DMS 273 treated with DMSO at 0.1 percent for 48 hours (cell line): ENCODE results near the gene C1QTNF4.
"Not testable (repeated sequence)": the region's sequence is repeated elsewhere in the genome, so short reads cannot be mapped to it uniquely, and the experiment has no call there.

Source experiments
- DNase-seq: peaks from one replicate; lab custom pipeline; 2025; lab: John Stamatoyannopoulos, UW

C1QTNF4 gene

GRCh38 chr11:47565340-47566148 lies 28.7 kb downstream of the C1QTNF4 start, which contains the start of gene PTPMT1:
Gene PTPMT1, plus strand, starts transcription at chr11:47565599. Its CDS starts 24 bp downstream, at chr11:47565623.
- peak; percentile 19 for DNase-seq

GRCh38 chr11:47564933-47565339 lies 29.3 kb downstream of the C1QTNF4 start:
- DNase-seq, result no peak

DNA sequence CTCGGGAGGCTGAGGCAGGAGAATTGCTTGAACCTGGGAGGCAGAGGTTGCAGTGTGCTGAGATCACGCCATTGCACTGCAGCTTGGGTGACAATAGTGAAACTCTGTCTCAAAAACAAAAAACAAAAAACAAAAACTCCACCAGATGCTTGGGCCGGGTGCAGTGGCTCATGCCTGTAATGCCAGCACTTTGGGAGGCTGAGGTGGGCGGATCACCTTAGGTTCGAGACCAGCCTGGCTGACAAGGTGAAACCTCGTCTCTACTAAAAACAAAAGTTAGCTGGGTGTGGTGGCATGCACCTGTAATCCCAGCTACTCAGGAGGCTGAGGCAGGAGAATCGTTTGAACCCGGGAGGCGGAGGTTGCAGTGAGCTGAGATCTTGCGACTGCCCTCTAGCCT lies 29.8 kb downstream of the C1QTNF4 start:
- DNase-seq, result not testable (repeated sequence)

- DNase-seq, result not testable (repeated sequence)
Measured at GRCh38 chr11:47562393-47562792, 31.8 kb downstream of the C1QTNF4 start.

GRCh38 chr11:47560426-47560825 lies 33.8 kb downstream of the C1QTNF4 start:
- DNase-seq, result no peak

GRCh38 chr11:47558695-47559094 lies 35.5 kb downstream of the C1QTNF4 start:
- no peak for DNase-seq

- DNase-seq, result not testable (repeated sequence)
Measured at GRCh38 chr11:47557004-47557403, 37.2 kb downstream of the C1QTNF4 start.

DNA sequence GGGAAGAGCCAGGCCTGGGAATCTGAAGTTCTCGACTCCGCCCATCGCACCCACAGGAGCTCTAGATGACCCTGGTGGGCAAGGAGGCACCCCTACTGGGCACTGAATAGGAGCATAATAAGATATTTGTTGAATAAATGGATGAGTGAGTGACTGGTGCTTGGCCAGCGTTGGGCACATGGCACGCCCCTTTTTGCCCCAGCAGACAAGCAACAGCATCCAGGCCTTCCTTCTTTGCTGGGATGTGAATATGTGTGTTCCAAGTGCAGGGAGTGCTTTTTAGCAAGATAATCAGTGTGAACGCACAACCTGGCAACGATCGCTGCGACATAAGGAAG lies 40.8 kb downstream of the C1QTNF4 start:
- DNase-seq, result peak; percentile 50

DNA sequence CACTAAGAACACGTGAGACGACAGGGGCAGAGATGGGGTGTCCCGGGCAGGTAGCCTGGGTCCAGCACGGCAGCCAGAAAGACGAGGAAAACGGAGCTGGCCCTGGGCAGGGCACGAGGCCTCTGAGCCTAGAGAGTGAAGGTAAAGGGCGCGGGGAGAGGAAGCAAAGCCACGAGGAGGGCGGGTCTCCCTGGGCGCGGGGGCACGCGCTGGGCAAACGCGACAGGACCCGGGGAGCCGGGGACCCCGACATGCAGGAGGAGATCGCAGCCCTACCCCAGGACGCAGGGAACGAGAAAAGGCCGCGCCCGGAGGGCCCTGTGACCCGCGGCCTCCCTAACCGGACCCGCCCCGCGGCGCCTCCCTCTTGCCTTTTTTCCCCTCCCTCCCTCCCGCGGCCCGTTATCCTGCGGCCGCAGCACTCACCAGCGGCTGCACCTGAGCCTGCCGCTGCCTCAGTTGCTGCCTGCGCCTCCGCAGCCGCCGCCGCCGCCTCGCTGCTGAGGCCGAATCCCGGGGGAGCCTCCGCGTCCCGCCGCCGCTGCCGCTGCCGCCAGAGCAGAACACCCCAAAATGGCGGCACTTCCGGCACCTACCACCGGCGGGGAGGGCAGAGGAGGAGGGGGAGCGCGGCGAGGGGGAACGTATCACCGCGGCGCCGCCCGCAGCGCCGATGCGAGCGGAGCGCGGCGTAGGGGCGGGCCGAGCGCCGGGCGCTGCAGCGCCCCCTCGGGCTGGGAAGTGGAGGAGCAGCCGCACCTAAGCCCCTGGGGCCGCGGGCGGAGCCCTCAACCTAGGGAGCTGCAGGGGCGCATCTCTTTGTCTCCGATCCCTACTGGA lies 41.4 kb downstream of the C1QTNF4 start, which contains the start of gene CELF1:
Gene CELF1 (minus strand): TSS at position 567 of the 840 bp plus-strand sequence. CDS start 53,609 bp downstream, outside the sequence.
- peak; percentile 62 for DNase-seq

DNA sequence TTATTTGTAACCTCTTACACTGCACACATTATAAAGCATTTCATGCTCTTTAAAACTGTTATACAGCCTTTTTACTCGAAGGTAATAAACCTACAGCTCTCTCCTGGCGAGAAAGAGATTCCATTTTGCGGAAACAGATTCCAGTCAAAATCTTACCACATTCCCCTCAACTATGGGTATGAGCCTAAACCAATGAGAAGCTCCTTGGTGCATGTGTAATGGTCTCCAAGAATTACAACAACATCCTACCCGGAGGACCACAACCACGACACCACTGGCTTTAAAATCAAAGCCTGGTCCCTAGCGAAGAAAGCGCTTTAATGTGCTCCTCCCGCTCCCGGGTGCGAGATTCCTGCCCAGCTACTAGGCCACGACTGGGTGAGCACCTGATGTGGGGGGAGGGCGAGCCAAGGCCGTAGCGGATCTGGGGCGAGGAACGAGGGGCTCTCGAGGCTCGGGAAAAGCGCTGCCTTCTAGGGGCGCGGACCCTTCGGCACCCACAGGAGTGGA lies 42.1 kb downstream of the C1QTNF4 start:
- DNase-seq, result no peak

DNA sequence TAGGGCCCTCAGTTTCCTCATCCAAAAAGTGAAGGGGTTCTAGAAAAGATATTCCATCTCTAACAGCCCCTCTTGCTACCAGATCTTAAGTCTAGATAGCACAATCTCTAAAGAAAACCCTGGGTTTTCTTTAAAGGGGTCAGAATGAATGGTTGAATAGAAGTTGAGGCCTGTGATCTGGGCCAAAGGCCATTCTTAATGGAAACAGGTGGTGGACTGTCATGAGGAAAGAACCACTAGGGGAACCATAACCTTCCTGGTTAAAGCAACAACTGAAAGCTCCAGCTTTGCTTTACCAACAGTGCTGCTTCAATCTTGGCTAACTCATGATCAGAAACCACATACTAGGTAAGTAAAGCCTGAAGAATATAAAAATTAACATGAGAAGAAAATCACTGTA lies 43.1 kb downstream of the C1QTNF4 start:
- no peak for DNase-seq

DNA sequence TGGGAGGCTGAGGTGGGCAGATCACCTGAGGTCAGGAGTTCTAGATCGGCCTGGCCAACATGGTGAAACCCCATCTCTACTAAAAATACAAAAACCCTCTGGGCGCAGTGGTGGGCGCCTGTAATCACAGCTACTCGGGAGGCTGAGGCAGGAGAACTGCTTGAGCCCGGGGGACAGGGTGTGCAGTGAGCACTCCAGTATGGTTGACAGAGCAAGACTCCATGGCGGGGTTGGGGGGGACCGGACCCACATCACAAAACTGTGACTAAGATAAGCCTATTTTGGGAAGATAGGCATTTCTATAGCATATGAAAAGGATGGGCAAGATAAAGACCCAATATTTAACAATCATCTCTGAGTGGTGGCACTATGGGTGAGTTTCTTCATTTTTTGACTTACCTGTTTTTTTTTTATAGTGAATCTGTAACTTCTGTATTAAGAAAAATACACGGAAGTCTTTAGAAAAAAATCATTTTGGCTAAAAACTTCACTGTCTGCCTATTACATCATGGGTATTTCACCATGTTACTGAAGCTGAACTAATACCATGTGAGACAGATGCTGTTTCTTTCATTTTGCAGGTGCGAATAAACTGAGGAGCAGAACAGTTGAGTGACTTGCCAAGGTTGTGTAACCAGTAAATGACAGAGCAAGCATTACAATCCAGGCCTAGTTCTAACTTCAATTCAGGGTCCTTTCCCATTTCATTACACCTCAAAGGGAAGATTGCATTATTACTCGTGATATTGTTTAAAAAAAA lies 43.7 kb downstream of the C1QTNF4 start:
- no peak for DNase-seq

GRCh38 chr11:47546274-47546673 lies 47.9 kb downstream of the C1QTNF4 start:
- not testable (repeated sequence) for DNase-seq

GRCh38 chr11:47545298-47545697 lies 48.9 kb downstream of the C1QTNF4 start:
- DNase-seq, result no peak

GRCh38 chr11:47541070-47541469 lies 53.1 kb downstream of the C1QTNF4 start:
- no peak for DNase-seq

DNA sequence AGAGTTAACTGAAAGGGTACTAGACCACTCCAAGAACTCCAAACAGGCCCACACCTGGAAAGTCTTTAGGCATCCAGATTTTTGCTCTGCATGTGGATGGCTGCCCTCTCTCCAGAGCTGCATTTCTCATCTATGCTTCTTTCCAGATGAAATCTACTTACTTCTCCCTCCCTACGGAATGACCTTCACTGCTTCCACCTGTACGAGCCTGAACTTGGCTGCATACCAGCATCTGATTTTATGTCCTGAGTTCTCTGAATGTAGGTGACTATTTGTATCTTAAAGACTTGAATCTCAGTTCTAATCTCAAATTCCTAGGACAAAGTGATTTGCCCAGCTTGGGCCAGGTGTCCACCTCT lies 54.6 kb downstream of the C1QTNF4 start:
- no peak for DNase-seq
